Activated CD4-positive, CD25-positive, alpha-beta regulatory T cell treated with anti-CD3 and anti-CD28 coated beads, Interleukin-2, amount 50 U/mL, for 24 hours (primary cell): Measurements from ENCODE around the gene FHIT.

Experiments
- ATAC-seq, 2 donors: fragments of 150-1000 bp; cut with Tn5 transposase; one replicate each; pipeline ENCODE4 v1.10.0; 2021; ENCODE audit warnings: mild to moderate bottlenecking in 1 of 2, moderate library complexity in 1 of 2

FHIT gene

GRCh38 chr3:60136601-60137000 lies 1114.7 kb downstream of the FHIT start:
- ATAC-seq: no peak

DNA sequence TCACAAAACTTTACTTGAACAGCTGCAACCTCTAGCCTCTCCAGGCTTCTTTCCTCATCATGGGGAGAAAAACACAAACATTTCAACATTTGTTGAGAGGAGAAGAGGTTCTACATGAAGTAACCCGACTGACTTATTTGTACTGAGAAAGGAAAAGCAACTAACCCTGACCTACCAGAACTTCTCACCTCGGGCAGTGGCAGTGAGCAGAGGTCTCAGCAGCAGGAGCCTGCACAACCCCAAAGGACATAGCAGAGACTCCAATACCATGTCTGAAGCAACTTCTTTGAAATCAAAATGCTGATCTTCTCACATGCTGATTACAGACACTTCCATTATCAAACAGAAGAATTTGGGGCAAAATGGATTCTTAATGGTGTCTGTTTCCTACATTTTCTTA lies 1115.8 kb downstream of the FHIT start:
- ATAC-seq: no peak

DNA sequence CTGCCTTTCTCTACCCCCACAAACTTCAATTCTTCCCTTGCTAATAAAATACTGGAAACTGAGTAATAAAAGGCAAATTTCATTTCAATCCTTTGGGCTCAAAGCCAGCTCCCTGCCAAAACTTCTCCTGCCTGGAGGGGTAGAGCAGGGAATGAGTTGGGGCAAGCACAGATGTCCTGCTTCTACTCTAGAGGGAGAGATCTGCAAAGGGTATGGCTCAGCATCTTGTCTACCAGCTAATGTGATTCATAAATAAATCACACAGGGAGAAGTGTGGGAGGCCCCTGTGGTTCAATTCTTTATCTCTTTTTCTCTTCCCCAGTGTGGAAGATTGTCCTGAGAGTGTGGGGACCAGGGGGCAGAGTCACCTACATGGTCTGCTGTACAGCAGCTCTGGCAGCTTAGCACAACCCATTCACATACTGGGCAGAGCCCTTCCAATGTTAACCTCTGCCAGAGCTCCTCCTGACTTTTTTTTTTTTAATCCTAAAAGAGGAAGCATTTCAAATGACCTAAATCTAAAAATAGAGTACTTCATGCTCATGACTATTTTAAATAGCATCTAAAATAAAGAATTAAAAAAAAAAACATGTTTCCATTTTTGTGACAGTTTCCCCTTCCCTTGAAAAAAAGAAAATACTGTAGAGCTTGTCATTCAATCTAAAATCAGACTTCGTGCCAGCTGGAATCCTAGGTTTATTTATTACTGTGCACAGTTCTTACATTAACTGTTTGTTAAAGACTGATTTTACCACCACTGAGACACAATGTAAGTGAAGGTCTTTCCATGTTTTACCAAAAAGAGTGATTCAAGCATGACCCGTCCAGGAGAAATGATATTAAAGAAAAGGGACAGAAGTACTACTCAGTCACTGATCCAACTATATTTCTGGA lies 1117.7 kb downstream of the FHIT start:
- no peak for ATAC-seq

DNA sequence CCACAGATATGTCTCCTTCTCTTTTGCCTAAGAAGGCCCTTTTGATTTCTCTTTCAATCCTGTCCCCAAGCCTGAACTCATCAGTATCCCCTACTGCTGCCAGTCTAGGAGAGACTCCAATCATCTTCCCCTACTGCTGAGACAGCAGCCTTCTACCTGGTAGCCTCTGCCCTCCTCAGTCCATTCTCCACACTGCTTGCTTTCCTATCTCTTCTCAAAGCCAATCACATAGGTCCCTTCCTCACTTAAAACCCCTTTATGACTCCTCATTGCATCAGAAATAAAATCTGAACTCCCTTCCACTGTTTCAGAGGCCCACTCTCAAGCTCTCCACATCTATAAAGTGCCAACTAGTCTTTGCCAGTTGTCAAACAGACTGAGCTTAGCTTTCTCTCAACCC lies 1119.6 kb downstream of the FHIT start:
- ATAC-seq: no peak

- ATAC-seq: no peak
Measured at GRCh38 chr3:60126511-60127304, 1124.5 kb downstream of the FHIT start.

DNA sequence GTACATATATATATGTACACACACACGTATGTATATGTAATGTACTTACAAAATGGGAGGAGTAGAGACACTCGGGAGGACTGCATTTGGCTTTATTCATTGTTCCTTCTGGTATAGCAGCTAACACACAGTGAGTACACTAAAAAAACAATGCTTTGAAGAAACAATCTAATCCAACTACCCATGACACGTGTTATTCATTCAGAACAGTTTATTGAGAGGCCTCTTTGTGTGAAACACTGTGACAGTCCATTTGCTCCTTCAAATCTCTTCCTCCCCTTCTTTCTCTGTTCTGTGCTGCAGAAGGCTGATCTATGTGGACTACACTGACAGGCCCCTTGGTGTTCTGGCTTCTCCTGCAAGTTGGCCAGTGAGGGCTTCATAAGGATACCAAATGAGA lies 1125.6 kb downstream of the FHIT start:
- ATAC-seq: no peak

DNA sequence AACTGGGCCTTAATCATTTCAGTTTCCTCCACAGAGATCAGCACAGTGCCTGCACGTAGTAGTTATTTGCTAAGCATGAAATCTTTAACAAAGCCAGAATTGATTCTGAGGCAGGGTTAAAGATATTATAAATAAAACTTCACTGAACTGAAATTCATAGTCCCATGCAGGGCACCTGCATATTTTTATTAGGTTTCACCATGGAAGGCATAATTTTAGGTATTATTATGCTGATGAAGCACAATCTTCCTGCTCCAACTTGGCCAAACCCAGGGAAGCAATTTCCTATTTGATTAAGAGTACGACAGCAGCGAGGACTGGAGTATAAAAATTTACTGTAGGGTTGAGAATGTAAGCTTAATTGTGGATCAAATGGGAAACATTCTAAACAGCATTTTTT lies 1131.0 kb downstream of the FHIT start:
- no peak for ATAC-seq

- ATAC-seq: no peak
Measured at GRCh38 chr3:60114191-60114590, 1137.1 kb downstream of the FHIT start.

DNA sequence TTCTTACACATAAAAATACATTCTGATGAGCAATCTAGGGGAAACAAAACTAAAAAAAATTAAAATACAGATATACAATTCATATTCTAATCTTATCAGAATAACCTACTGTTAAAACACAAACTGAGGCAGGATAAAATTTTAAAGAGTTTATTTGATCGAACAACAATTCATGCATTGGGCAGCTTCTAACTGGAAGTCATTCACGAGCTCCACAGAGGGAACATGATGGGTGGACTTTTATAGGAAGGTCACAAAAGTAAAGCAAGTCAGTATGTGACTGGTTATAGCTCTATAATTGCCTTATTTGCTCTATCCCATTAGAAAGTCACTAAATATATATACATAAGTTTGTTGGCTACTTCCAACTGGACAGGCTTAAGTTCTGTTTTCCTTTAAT lies 1144.0 kb downstream of the FHIT start:
- ATAC-seq: no peak

DNA sequence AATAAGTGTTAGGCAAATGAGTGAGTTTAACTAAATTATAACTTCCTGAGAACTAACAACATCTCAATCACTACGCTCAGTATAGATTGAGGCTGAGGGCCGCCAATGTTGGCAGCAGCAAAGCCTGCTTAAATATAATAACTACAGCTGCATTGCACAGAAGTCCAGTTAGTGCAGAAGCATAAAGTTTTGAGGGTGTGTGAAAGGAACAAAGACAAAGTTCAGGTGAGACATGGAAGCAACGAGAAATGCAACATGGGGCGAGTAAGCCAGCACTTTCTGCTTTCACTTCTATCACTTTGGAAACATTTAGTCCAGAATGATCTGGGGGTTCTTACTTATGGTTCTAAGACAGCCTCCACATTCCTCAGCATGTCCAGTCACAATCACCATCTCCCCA lies 1149.1 kb downstream of the FHIT start:
- ATAC-seq: no peak

DNA sequence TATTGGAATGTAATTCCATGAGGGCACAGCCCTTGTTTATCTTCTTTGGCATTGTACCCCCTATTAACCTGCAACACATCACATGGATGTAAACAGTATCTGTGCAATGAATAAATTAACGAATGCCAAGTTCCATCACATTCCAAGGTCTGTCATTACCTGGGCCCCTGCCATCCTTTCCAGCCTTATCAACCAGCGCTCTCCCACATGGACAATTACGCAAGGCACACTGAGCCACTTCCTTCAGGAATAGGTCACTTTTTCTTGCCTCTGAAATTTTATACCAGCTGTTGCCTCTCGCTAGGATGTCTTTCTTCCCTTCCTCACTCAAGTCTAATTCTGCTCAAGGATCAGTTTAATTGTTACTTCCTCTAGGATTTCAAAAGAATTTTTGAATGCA lies 1149.6 kb downstream of the FHIT start:
- no peak for ATAC-seq

DNA sequence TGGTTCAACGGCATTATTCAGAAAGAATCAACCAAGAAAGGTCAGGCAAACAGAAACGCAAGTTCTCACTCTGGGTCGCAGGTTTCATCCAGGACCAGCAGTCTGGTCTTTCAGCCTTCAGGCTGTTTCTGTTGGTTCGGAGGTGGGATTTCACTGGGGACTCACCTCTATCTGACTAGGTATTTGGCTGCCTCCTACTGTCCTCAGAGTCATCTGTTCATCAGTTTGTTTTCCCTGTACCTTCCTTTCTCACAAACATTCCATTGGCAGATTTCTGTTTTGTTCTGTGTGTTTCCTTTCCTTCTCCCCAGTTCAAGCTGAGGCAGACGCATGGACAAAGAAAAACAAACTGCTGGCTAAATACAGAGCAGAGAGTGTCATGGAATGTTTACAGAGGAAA lies 1154.8 kb downstream of the FHIT start:
- no peak for ATAC-seq

GRCh38 chr3:60095930-60096329 lies 1155.3 kb downstream of the FHIT start:
- no peak for ATAC-seq

- no peak for ATAC-seq
Measured at GRCh38 chr3:60095516-60095915, 1155.7 kb downstream of the FHIT start.

DNA sequence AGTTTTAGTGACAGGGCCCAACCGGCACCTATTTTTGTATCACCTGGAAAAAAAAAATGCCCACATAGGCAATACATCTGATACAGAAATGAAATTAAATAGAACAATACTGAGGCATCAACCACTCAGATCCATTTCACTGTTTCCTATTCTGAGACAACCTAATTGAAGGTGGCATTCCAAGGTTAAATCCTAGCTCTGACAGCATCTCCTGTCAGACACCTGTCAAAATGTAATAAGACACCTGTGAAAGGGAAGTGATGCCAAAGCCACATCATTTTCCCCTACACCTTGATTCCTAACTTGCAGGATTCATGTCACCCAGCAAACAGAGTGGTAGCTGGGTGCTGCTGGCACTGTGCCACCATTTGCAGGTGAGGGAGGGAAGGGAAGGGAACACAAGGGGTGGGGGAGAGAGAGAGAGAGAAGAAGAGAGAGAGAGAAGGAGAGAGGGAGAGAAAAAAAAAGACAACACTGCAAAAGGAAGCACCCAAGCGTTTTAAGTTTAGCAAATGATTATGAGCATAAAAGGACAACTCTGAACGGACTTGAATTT lies 1156.8 kb downstream of the FHIT start:
- ATAC-seq: no peak

DNA sequence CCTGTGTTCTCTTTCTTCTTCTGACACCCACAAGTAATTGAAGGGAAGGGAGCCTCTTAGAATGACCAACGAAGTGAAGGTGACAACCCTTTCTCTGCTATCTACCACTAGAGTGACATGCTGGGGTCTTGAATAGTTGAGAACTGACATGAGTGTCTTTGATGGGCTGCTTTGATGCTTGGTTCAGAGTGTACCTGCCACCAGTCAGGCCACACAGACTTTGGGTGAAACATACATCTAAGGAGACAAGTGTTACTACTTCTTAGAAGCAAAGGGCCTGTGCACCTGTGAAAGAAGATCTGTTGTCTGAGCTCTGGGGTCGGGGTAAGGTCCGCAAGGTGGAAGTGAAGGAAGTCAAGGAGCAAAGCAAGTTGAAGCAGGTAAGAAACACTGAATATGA lies 1160.7 kb downstream of the FHIT start:
- no peak for ATAC-seq

DNA sequence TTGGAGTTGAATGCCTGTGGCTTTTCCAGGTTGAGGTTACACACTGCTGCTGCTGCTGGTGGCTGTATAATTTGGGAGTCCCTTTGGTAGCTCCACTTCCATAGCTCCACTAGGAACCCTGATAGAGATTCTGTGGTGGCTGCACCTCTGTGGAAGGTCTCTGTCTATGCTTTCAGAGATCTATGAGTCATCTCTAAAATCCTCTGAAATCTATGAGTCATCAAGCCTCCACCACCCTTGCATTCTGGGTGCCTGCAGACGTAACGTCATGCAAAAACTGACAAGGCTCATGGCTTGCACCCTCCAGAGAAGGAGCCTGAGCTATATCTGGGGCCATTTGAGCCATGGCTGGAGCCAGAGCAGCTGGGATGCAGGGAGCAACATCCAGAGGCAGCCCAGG lies 1164.4 kb downstream of the FHIT start:
- ATAC-seq: peak; percentile 96 to 97

DNA sequence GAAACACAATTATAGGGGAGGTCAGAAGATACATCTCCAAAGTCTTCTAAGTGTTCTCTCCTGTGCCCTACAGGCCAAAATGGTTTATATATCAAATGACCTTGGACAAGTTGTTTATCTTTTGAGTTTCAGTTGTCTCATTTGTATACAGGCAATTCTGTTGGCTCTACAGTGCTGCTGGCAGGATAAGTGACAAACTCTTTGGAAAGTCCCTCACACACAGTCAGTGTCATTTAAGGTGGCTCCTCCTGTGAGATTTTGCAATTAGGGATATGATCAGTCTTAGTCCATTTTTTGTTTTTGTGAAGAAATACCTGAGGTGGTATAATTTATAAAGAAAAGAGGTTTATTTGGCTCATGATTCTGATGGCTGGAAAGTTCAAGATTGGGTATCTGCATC lies 1165.6 kb downstream of the FHIT start:
- no peak for ATAC-seq

DNA sequence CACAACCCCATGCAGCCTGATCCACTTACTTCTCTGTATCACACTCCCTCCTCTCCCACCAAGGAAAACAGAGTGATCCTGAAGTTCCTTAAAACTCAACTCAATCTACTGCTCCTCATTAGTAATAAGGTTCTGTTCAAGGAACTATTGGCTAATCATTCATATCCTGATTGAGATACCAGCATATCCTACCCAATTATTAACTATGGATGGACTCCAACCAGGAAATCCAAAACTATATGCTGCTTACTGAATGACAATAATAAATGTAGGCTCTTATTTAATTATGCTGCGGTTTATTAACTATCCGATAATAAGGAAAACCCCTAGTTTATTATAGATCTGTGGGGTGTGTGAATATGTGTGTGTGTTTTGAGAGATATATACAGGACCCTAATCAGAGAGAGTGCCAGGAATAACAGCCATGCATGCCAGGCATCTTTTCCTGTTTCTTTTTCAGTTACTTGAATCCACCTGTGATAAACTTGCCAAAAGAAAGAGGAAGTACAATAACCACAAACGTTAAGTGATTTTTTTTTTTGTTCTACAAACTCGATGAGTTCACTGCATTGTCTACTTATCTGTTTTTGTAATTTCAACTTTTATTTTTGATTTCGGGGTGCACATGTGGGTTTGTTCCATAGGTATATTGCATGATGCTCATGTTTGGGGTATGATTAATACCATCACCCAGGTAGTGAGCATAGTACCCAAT lies 1169.7 kb downstream of the FHIT start:
- ATAC-seq: peak; percentile 15 to 25

DNA sequence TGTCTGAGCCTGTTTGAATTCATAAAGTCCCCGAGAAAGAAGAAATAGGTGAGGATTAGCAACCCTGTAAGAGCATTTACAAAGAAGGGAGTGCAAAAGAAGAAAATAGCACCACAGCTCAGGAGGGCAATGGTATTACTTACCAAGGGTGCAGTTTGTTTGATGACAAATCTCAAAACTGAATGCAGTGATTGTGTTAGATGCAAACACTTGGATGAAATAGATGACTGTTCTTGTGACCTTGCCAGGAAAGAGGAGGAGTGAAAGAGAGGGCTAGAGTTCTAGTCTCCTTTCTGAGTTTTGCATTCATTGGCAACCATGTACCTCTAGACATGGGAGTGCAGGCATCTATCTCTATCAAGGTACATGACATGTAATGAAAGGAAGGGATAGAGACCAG lies 1170.6 kb downstream of the FHIT start:
- ATAC-seq: peak; percentile 74 to 84

DNA sequence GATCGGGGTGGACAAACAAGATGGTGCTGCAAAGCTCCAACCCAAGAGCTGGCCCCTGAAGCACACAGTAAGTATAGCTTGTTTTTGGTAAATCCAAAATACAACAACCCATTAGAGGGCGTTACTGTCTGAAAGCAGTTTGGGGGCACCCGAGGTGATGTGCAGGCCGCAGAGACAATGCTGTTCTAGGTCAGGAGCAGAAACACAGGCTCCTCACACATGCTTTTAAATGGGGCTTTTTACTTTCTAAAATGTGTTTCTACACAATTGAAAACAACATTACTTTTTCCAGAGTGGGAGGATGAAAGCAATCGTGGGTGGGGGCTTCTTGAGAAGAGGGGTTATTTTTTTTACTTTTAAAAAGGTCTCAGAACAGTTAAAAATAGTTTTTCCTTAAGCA lies 1172.2 kb downstream of the FHIT start:
- ATAC-seq: peak in 1 of 2 donors; percentile 24

DNA sequence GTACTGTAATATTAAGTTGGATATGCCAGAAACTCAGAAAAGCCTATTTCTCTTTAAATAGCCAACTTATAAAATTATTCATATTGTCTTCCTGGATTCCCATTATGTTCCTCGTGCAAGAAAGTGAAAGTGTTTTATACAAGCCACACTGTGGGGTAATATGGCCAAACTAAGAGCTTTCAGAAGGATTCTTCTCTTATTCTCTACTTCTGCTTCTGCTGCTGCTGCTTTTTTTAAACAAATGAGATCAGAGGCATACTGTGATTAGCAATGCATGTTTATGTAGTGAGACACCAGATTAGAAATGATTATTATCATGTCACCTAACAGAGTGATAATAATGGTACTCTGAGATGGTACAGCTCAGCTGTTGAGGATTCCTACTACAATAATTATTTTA lies 1174.9 kb downstream of the FHIT start:
- ATAC-seq: no peak

GRCh38 chr3:60073942-60074341 lies 1177.3 kb downstream of the FHIT start:
- ATAC-seq: peak in 1 of 2 donors; percentile 33
